ENCODE measurements around the gene CNTN4.

CNTN4 gene

GRCh38 chr3:2311022-2311421 is 212.4 kb downstream of the CNTN4 start:
- Histone ChIP-seq H3K27ac (no peak overlapping the region), H3K27me3 (replicated peaks) (no peaks in the 10 kb centered on the region), H3K4me3 (ENCODE audit: low read depth, low read length) (no peak overlapping the region), H3K36me3 (replicated peaks) (no peaks in the 10 kb centered on the region)
- in situ Hi-C loops (cut with HindIII; ENCODE audit: low pct_ligation_motif_present, low sequenced_read_pairs) = no loop called here
- DNase-seq = no peak
- TF ChIP-seq CTCF (IDR thresholded peaks at IDR 0.05; ENCODE audit: low read depth, low read length, missing control alignments) = no peak

GRCh38 chr3:2317521-2317920 is 218.9 kb downstream of the CNTN4 start:
- H3K4me3 ChIP-seq (ENCODE audit: low read depth, low read length) = no peak overlapping the region
- H3K27me3 ChIP-seq (replicated peaks) = no peaks in the 10 kb centered on the region
- no peaks in the 10 kb centered on the region for H3K36me3 ChIP-seq (replicated peaks)
- no peak overlapping the region for H3K27ac ChIP-seq
- no peak for DNase-seq
- in situ Hi-C loops (cut with HindIII; ENCODE audit: low pct_ligation_motif_present, low sequenced_read_pairs) = no loop called here
- no peak for TF ChIP-seq CTCF (IDR thresholded peaks at IDR 0.05; ENCODE audit: low read depth, low read length, missing control alignments)

GRCh38 chr3:2334921-2335320 is 236.3 kb downstream of the CNTN4 start:
- DNase-seq = no peak
- TF ChIP-seq CTCF (IDR thresholded peaks at IDR 0.05; ENCODE audit: low read depth, low read length, missing control alignments) = no peak
- H3K27ac ChIP-seq = no peak overlapping the region
- in situ Hi-C loops (cut with HindIII; ENCODE audit: low pct_ligation_motif_present, low sequenced_read_pairs) = no loop called here
- no peaks in the 10 kb centered on the region for H3K27me3 ChIP-seq (replicated peaks)
- H3K36me3 ChIP-seq (replicated peaks) = no peaks in the 10 kb centered on the region
- no peak overlapping the region for H3K4me3 ChIP-seq (ENCODE audit: low read depth, low read length)

- in situ Hi-C loops (cut with HindIII; ENCODE audit: low pct_ligation_motif_present, low sequenced_read_pairs) = no loop called here
- Histone ChIP-seq H3K36me3 (replicated peaks) (no peaks in the 10 kb centered on the region), H3K4me3 (ENCODE audit: low read depth, low read length) (no peak overlapping the region), H3K27ac (no peak overlapping the region), H3K27me3 (replicated peaks) (no peaks in the 10 kb centered on the region)
- no peak for TF ChIP-seq CTCF (IDR thresholded peaks at IDR 0.05; ENCODE audit: low read depth, low read length, missing control alignments)
- DNase-seq = no peak
These were observed 244.5 kb downstream of the CNTN4 start for GRCh38 chr3:2343031-2343682.

- Histone ChIP-seq H3K27ac (no peak overlapping the region), H3K4me3 (ENCODE audit: low read depth, low read length) (no peak overlapping the region), H3K36me3 (replicated peaks) (no peaks in the 10 kb centered on the region), H3K27me3 (replicated peaks) (no peaks in the 10 kb centered on the region)
- TF ChIP-seq CTCF (IDR thresholded peaks at IDR 0.05; ENCODE audit: low read depth, low read length, missing control alignments) = no peak
- in situ Hi-C loops (cut with HindIII; ENCODE audit: low pct_ligation_motif_present, low sequenced_read_pairs) = no loop called here
- no peak for DNase-seq
These were observed 253.6 kb downstream of the CNTN4 start for GRCh38 chr3:2352134-2352762.

- Histone ChIP-seq H3K4me3 (ENCODE audit: low read depth, low read length) (no peak overlapping the region), H3K36me3 (replicated peaks) (no peaks in the 10 kb centered on the region), H3K27ac (no peak overlapping the region), H3K27me3 (replicated peaks) (no peaks in the 10 kb centered on the region)
- no peak for DNase-seq
- no peak for TF ChIP-seq CTCF (IDR thresholded peaks at IDR 0.05; ENCODE audit: low read depth, low read length, missing control alignments)
- in situ Hi-C loops (cut with HindIII; ENCODE audit: low pct_ligation_motif_present, low sequenced_read_pairs) = no loop called here
These were observed 256.0 kb downstream of the CNTN4 start for GRCh38 chr3:2354702-2355101.

Data from brain microvascular endothelial cell (primary cell).